LHCN-M2 (cell line): ENCODE data around the gene DUSP11. TPM values are rescaled to one million over a fixed set of nuclear protein-coding genes. Genes with fewer than 3 reads are reported as not detected.
"Not testable (repeated sequence)": the region's sequence is repeated elsewhere in the genome, so short reads cannot be mapped to it uniquely, and the experiment has no call there.

ENCODE experiments used
- DNase-seq: peaks from one replicate; pipeline ENCODE4 v3.0.0-alpha.2; 2012; ENCODE audit warnings: low read depth
- total RNA-seq: library from RNA; depleted of rRNA; stranded (reverse); fragments of >200 nt; gene quantifications from 2 replicates; pipeline ENCODE4 v1.2.3, GENCODE V29; 2014

Gene DUSP11
- total RNA-seq, 1 experiment from 2014 or later: 31.8 TPM

GRCh38 chr2:73776381-73776780, 3.5 kb downstream of the DUSP11 start:
- DNase-seq: no peak

- no peak for DNase-seq
Measured at GRCh38 chr2:73772819-73773218, 7.1 kb downstream of the DUSP11 start.

GRCh38 chr2:73770725-73771124, 9.2 kb downstream of the DUSP11 start:
- no peak for DNase-seq

- no peak for DNase-seq
Measured at GRCh38 chr2:73766994-73767393, 12.9 kb downstream of the DUSP11 start.

- no peak for DNase-seq
Measured at GRCh38 chr2:73766349-73766748, 13.6 kb downstream of the DUSP11 start.

GRCh38 chr2:73764945-73765344, 15.0 kb downstream of the DUSP11 start:
- no peak for DNase-seq

GRCh38 chr2:73762571-73762970, 17.3 kb downstream of the DUSP11 start:
- DNase-seq: peak; percentile 12

GRCh38 chr2:73759904-73760303, 20.0 kb downstream of the DUSP11 start:
- no peak for DNase-seq

- no peak for DNase-seq
Measured at GRCh38 chr2:73759285-73759764, 20.6 kb downstream of the DUSP11 start.

GRCh38 chr2:73754332-73754731, 25.6 kb downstream of the DUSP11 start:
- DNase-seq: not testable (repeated sequence)

GRCh38 chr2:73749314-73749713, 30.6 kb downstream of the DUSP11 start:
- no peak for DNase-seq

GRCh38 chr2:73746877-73747208, 33.1 kb downstream of the DUSP11 start:
- DNase-seq: no peak

- DNase-seq: no peak
Measured at GRCh38 chr2:73746015-73746876, 33.7 kb downstream of the DUSP11 start.

- no peak for DNase-seq
Measured at GRCh38 chr2:73740767-73741166, 39.1 kb downstream of the DUSP11 start.

- no peak for DNase-seq
Measured at GRCh38 chr2:73739101-73739500, 40.8 kb downstream of the DUSP11 start.

- peak; percentile 97 for DNase-seq
Measured at GRCh38 chr2:73736855-73737779, 42.8 kb downstream of the DUSP11 start, which contains the start of gene TPRKB. Gene TPRKB, minus strand, starts transcription at chr2:73737345. Its CDS starts 2,776 bp downstream, at chr2:73734569.

- DNase-seq: no peak
Measured at GRCh38 chr2:73736378-73736777, 43.5 kb downstream of the DUSP11 start.

- DNase-seq: no peak
Measured at GRCh38 chr2:73730810-73731209, 49.1 kb downstream of the DUSP11 start.

- DNase-seq: no peak
Measured at GRCh38 chr2:73728711-73729110, 51.2 kb downstream of the DUSP11 start.

GRCh38 chr2:73728043-73728442, 51.9 kb downstream of the DUSP11 start:
- no peak for DNase-seq

GRCh38 chr2:73726657-73727056, 53.2 kb downstream of the DUSP11 start:
- DNase-seq: not testable (repeated sequence)
